ENCODE data around the gene UST.

DNA sequence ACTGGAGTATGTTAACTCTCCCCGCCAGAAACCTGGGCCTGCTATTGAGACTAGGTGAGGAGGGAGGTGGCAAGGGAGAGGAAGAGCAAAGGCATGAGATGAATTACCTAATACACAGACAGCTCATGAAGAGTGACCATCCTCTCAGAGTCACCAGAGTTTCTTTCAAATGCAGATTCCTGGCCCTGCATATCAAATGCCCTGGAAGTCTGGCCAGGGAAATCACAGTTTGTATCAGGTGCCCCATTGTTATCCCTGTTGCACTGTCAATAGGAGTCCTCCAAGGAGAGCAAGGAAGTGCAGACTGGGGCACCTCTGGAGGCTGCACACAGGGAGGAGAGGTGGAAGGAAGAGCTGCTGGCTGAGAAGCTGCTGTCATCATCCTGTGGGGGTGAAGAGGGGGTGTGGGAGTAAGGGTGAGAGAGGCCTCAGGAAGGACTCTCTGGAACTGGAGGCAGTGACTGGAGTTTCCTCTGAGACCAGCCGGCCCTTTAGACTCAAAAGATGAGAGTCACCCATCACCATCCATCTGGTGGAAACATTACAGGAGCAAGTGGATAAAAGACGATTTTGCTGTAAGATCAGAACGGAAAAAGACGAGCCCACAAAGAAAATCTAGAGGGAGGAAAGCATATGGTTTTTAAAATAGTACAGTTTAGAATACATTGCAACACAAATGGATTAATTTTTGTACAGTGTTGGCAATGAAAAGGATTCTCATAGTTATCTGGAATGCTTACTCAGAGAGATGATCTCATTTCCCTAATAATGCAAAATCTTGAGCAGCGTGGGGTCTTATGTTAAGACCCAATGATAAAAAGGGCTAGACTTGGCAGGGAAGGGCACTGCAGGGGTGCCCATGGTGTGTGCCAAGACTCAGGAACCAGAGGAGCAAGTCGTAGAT is 268.1 kb downstream of the UST start:
- no peak for TF ChIP-seq YY1 (IDR thresholded peaks at IDR 0.05)
- TF ChIP-seq, protein P1, sequence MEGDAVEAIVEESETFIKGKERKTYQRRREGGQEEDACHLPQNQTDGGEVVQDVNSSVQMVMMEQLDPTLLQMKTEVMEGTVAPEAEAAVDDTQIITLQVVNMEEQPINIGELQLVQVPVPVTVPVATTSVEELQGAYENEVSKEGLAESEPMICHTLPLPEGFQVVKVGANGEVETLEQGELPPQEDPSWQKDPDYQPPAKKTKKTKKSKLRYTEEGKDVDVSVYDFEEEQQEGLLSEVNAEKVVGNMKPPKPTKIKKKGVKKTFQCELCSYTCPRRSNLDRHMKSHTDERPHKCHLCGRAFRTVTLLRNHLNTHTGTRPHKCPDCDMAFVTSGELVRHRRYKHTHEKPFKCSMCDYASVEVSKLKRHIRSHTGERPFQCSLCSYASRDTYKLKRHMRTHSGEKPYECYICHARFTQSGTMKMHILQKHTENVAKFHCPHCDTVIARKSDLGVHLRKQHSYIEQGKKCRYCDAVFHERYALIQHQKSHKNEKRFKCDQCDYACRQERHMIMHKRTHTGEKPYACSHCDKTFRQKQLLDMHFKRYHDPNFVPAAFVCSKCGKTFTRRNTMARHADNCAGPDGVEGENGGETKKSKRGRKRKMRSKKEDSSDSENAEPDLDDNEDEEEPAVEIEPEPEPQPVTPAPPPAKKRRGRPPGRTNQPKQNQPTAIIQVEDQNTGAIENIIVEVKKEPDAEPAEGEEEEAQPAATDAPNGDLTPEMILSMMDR (IDR thresholded peaks at IDR 0.05; ENCODE audit: low read depth, low read length, missing input control): no peak
- TF ChIP-seq JUND (IDR thresholded peaks at IDR 0.05): no peak
- TF ChIP-seq FOXA1 (IDR thresholded peaks at IDR 0.05): no peak
- TF ChIP-seq, protein P2, sequence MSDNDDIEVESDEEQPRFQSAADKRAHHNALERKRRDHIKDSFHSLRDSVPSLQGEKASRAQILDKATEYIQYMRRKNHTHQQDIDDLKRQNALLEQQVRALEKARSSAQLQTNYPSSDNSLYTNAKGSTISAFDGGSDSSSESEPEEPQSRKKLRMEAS (IDR thresholded peaks at IDR 0.05): no peak
- TF ChIP-seq, protein P3, sequence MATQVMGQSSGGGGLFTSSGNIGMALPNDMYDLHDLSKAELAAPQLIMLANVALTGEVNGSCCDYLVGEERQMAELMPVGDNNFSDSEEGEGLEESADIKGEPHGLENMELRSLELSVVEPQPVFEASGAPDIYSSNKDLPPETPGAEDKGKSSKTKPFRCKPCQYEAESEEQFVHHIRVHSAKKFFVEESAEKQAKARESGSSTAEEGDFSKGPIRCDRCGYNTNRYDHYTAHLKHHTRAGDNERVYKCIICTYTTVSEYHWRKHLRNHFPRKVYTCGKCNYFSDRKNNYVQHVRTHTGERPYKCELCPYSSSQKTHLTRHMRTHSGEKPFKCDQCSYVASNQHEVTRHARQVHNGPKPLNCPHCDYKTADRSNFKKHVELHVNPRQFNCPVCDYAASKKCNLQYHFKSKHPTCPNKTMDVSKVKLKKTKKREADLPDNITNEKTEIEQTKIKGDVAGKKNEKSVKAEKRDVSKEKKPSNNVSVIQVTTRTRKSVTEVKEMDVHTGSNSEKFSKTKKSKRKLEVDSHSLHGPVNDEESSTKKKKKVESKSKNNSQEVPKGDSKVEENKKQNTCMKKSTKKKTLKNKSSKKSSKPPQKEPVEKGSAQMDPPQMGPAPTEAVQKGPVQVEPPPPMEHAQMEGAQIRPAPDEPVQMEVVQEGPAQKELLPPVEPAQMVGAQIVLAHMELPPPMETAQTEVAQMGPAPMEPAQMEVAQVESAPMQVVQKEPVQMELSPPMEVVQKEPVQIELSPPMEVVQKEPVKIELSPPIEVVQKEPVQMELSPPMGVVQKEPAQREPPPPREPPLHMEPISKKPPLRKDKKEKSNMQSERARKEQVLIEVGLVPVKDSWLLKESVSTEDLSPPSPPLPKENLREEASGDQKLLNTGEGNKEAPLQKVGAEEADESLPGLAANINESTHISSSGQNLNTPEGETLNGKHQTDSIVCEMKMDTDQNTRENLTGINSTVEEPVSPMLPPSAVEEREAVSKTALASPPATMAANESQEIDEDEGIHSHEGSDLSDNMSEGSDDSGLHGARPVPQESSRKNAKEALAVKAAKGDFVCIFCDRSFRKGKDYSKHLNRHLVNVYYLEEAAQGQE (IDR thresholded peaks at IDR 0.05): no peak
- no peak for TF ChIP-seq HNF4G (IDR thresholded peaks at IDR 0.05)
- TF ChIP-seq, protein P4, sequence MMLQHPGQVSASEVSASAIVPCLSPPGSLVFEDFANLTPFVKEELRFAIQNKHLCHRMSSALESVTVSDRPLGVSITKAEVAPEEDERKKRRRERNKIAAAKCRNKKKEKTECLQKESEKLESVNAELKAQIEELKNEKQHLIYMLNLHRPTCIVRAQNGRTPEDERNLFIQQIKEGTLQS (IDR thresholded peaks at IDR 0.05): no peak
- TF ChIP-seq, protein P5, sequence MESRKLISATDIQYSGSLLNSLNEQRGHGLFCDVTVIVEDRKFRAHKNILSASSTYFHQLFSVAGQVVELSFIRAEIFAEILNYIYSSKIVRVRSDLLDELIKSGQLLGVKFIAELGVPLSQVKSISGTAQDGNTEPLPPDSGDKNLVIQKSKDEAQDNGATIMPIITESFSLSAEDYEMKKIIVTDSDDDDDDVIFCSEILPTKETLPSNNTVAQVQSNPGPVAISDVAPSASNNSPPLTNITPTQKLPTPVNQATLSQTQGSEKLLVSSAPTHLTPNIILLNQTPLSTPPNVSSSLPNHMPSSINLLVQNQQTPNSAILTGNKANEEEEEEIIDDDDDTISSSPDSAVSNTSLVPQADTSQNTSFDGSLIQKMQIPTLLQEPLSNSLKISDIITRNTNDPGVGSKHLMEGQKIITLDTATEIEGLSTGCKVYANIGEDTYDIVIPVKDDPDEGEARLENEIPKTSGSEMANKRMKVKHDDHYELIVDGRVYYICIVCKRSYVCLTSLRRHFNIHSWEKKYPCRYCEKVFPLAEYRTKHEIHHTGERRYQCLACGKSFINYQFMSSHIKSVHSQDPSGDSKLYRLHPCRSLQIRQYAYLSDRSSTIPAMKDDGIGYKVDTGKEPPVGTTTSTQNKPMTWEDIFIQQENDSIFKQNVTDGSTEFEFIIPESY (IDR thresholded peaks at IDR 0.05): no peak
- no peak for TF ChIP-seq TAF1 (conservative IDR thresholded peaks at IDR 0.05)
- no peak for TF ChIP-seq EGR1 (IDR thresholded peaks at IDR 0.05; ENCODE audit: low read depth in 2 of 2)
- no peak for TF ChIP-seq RXRA (IDR thresholded peaks at IDR 0.05)
- TF ChIP-seq RAD21 (IDR thresholded peaks at IDR 0.05): no peak
- no peak for TF ChIP-seq SP1 (IDR thresholded peaks at IDR 0.05)
